Neural cell (in vitro differentiated cells): Measurements from ENCODE around the gene CEP85.

Source experiments
- CTCF ChIP-seq: fragments of 450-650 bp; IDR thresholded peaks from 2 replicates; pipeline ENCODE4 v1.5.1; 2014; ENCODE audit warnings: antibody characterized with exemption, mild to moderate bottlenecking, moderate library complexity; ENCODE audit not compliant: poor library complexity, severe bottlenecking
- EZH2 ChIP-seq: fragments of 200-600, 300-800 bp; shearing (Covaris generic), sonication (generic); IDR thresholded peaks from 2 replicates; pipeline ENCODE4 v1.6.1; 2014; ENCODE audit warnings: antibody characterized with exemption, low read length, borderline replicate concordance, mild to moderate bottlenecking; ENCODE audit not compliant: insufficient read depth, poor library complexity, severe bottlenecking

DNA sequence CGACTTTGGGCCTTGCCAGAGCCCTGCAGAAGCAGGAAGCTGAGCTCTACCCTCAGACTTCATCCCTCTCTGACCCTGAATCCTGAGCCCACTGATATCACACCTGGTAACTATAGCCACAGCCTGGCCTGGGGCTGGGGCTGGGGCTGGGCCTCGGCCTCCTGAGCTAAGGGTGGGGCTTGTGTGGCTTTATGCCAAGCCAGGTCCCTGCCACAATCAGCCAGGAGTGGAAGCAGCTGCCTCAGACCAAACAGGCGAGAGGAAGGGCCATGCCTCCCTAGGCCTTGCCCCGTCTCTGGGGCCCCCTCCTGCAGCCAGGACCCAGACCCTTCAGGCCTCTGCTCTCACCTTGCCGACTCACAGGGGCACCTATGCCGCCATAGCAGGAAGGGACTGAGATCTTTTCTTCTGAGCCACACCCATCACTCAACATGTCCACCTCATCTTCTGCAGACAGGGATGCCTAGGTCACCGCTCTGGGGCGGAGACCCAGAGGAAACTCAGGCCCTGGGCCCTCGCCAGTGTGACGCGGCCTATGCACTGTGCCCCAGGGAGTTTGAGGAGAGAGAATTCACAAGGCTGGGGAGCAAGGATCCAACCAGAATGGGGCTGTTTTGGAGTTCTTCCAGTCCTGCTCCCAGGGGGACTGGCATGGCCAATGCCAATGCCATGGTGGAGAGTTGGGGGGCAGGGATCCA lies 66.7 kb downstream of the CEP85 start:
- no peak for TF ChIP-seq EZH2
- no peak for TF ChIP-seq CTCF
